Mesothelial cell of epicardium (in vitro differentiated cells): ENCODE measurements around the gene TUB. TPM values are rescaled to one million over a fixed set of nuclear protein-coding genes. Genes with fewer than 3 reads are reported as not detected.

Experiments used
- DNase-seq, 2 experiments: peaks; one replicate each; pipeline ENCODE4 v3.0.0; 2021; ENCODE audit warnings: low spot score in 2 of 2; ENCODE audit not compliant: unreplicated experiment in 2 of 2
- H3K27ac Mint-ChIP-seq: 2 replicates; pipeline ENCODE4 v1.8.0; 2021; ENCODE audit warnings: mixed read lengths
- H3K27me3 Mint-ChIP-seq: 2 replicates; pipeline ENCODE4 v1.8.0; 2021; ENCODE audit warnings: low read depth, mixed read lengths
- H3K36me3 Mint-ChIP-seq: 2 replicates; pipeline ENCODE4 v1.8.0; 2021; ENCODE audit warnings: mixed read lengths
- H3K4me1 Mint-ChIP-seq: 2 replicates; pipeline ENCODE4 v1.8.0; 2021; ENCODE audit warnings: mixed read lengths
- H3K4me3 Mint-ChIP-seq: 2 replicates; pipeline ENCODE4 v1.8.0; 2021; ENCODE audit warnings: mild to moderate bottlenecking, moderate library complexity, mixed read lengths
- H3K9me3 Mint-ChIP-seq: 2 replicates; pipeline ENCODE4 v1.8.0; 2021; ENCODE audit warnings: mixed read lengths
- total RNA-seq: library from RNA; stranded (reverse); gene quantifications from 3 replicates; pipeline ENCODE4 v1.2.1, GENCODE V29; 2021
- TF ChIP-seq, protein P1 (sequence below): fragments of 200-600 bp; sonication (generic); IDR thresholded peaks from one replicate; pipeline ENCODE4 v1.5.0; 2021; ENCODE audit warnings: antibody characterized with exemption; ENCODE audit not compliant: unreplicated experiment

TUB gene
- total RNA-seq, 1 donor from 2014 or later: 52.8 TPM

DNA sequence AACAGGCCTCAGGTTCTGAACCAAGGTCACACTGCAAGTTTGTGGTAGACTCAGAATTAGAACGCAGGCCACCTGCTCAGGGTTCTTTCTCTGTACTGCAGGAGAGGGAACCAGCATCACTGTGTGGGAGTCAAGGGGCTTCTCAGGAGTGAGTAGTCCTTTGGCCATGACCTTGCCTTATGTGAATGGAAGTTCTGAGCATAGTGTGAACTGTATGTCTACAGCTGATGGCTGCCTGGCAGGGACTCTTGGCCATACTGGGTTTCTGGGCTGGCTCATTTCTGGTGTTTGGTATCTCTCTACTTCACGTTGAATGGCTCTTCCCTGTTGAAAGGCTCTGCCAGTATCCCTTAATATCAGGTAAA, 40.1 kb upstream of the TUB start:
- TF ChIP-seq, protein P1, sequence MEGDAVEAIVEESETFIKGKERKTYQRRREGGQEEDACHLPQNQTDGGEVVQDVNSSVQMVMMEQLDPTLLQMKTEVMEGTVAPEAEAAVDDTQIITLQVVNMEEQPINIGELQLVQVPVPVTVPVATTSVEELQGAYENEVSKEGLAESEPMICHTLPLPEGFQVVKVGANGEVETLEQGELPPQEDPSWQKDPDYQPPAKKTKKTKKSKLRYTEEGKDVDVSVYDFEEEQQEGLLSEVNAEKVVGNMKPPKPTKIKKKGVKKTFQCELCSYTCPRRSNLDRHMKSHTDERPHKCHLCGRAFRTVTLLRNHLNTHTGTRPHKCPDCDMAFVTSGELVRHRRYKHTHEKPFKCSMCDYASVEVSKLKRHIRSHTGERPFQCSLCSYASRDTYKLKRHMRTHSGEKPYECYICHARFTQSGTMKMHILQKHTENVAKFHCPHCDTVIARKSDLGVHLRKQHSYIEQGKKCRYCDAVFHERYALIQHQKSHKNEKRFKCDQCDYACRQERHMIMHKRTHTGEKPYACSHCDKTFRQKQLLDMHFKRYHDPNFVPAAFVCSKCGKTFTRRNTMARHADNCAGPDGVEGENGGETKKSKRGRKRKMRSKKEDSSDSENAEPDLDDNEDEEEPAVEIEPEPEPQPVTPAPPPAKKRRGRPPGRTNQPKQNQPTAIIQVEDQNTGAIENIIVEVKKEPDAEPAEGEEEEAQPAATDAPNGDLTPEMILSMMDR: no peak
- H3K36me3 Mint-ChIP-seq: no peaks in the 10 kb centered on the region
- DNase-seq: no peak

DNA sequence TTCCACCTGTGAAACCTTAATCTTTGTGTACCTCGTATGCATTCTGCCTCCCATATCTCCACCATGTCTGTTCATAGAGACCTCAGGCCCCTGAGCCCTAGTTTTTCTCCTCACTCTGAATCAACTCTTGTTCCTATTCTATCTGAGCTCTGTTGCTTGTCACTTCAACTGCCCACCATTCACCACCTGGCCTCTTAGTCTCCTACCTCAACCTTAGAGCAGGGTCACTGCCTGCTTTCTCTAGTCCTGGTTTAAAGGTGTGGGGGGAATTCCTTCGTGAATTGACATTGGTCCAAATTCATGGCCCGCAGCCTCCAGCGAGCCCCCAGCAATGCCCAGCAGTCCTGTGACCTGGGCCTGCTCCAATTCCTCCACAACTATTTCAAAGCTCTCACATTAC, 39.4 kb upstream of the TUB start:
- DNase-seq: no peak
- TF ChIP-seq, protein P1: no peak
- H3K27ac Mint-ChIP-seq: no peak overlapping the region
- no peaks in the 10 kb centered on the region for H3K36me3 Mint-ChIP-seq
- H3K4me3 Mint-ChIP-seq: no peak overlapping the region
- H3K27me3 Mint-ChIP-seq: peaks cover 58% of the 10 kb centered on the region
- no peaks in the 10 kb centered on the region for H3K4me1 Mint-ChIP-seq
- H3K9me3 Mint-ChIP-seq: peaks cover 7% of the 10 kb centered on the region

More for the DNA sequence above, 40.1 kb upstream of the TUB start:
- no peaks in the 10 kb centered on the region for H3K4me1 Mint-ChIP-seq
- no peak overlapping the region for H3K4me3 Mint-ChIP-seq
- H3K27ac Mint-ChIP-seq: no peak overlapping the region
- H3K9me3 Mint-ChIP-seq: peaks cover 7% of the 10 kb centered on the region
- peaks cover 52% of the 10 kb centered on the region for H3K27me3 Mint-ChIP-seq

DNA sequence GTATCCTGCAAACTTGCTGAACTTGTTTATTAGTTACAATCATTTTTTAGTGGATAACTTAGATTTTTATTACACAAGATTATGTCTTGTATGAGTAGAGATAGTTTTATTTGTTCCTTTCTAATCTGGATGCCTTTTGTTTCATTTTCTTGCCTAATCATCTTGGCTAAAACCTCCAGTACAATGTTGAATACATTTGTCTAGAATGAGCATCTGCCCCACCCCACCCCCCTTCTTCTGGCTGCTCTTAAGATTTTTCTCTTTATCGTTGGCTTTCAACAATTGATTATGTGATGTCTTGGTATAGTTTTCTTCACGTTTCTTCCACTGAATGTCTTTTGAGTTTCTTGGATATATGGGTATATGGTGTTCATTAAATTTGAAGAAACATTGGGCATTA, 37.3 kb upstream of the TUB start:
- no peaks in the 10 kb centered on the region for H3K4me1 Mint-ChIP-seq
- peaks cover 47% of the 10 kb centered on the region for H3K27me3 Mint-ChIP-seq
- no peak overlapping the region for H3K27ac Mint-ChIP-seq
- no peak for DNase-seq
- H3K36me3 Mint-ChIP-seq: no peaks in the 10 kb centered on the region
- H3K4me3 Mint-ChIP-seq: no peak overlapping the region
- H3K9me3 Mint-ChIP-seq: peaks cover 7% of the 10 kb centered on the region
- TF ChIP-seq, protein P1: no peak

DNA sequence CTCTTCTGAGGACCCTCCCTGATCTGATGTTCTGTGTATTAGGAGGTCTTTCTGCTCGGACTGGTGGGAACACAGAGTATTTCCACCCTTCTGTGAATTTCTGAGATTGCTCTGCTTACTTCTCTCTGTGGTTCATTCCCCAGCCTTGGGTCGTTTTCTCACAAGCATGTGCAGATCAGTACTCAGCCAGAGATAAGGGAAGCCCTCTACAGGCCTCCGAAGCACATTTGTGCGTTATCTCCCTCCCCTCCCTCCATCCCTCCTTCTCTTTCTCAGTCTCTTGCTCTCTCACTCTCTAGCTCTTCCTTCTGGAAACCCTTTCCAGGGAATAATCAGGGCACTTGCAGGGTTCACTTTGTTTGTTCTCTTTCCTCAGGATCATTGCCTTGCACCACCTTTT, 35.2 kb upstream of the TUB start:
- no peak overlapping the region for H3K4me3 Mint-ChIP-seq
- peaks cover 7% of the 10 kb centered on the region for H3K9me3 Mint-ChIP-seq
- no peaks in the 10 kb centered on the region for H3K4me1 Mint-ChIP-seq
- DNase-seq: no peak
- H3K36me3 Mint-ChIP-seq: no peaks in the 10 kb centered on the region
- H3K27me3 Mint-ChIP-seq: peaks cover 53% of the 10 kb centered on the region
- TF ChIP-seq, protein P1: no peak
- no peak overlapping the region for H3K27ac Mint-ChIP-seq

DNA sequence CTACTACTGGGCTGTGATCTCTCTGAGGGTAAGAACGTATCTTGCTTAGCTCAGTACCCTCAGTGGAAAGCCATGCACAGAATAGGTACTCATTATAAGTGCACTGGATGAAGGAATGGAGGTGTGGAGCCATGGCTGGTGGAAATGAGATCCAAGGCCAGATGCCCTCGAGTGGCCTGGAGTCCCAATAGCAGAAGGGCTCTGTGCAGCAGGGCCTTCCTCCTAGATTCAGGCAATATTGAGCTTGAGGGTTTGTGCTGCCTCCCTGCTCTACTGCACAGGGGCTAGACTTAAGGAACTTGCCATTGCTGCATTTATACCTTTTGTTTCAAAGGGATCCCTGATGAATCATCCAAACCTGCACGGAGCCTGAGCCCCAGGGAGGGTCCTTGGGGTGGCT, 33.6 kb upstream of the TUB start:
- no peaks in the 10 kb centered on the region for H3K4me1 Mint-ChIP-seq
- H3K9me3 Mint-ChIP-seq: peaks cover 2% of the 10 kb centered on the region
- no peak for DNase-seq
- H3K36me3 Mint-ChIP-seq: no peaks in the 10 kb centered on the region
- TF ChIP-seq, protein P1: no peak
- H3K27me3 Mint-ChIP-seq: peaks cover 55% of the 10 kb centered on the region
- H3K4me3 Mint-ChIP-seq: no peak overlapping the region
- H3K27ac Mint-ChIP-seq: no peak overlapping the region

DNA sequence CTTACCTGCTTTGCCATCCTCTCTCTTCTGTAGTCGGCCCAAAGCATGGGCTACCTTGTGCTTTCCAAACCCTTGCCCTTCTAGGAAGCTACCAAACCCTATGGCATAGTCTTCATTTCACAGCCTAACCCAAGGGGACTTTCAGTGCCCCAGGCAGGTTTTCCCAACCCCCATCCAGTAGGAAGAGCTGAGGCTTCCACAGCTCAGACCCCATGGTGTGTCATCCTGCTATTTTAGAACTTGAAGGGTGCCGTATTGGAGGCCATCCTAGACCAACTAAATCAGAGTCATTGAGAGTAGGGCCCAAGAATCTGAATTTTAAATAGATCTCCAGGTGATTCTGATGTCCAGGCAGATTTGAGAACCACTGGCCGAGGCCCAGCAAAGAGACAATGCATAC, 31.9 kb upstream of the TUB start:
- peaks cover 45% of the 10 kb centered on the region for H3K27me3 Mint-ChIP-seq
- H3K27ac Mint-ChIP-seq: no peak overlapping the region
- DNase-seq: no peak
- H3K9me3 Mint-ChIP-seq: no peaks in the 10 kb centered on the region
- H3K36me3 Mint-ChIP-seq: no peaks in the 10 kb centered on the region
- TF ChIP-seq, protein P1: no peak
- no peaks in the 10 kb centered on the region for H3K4me1 Mint-ChIP-seq
- H3K4me3 Mint-ChIP-seq: no peak overlapping the region
